Measurements from ENCODE around the gene XYLB. TPM values are rescaled to one million over a fixed set of nuclear protein-coding genes. Genes with fewer than 3 reads are reported as not detected.

XYLB gene
- total RNA-seq, 2 experiments from 2014 or later, result 4.4 to 4.7 TPM

DNA sequence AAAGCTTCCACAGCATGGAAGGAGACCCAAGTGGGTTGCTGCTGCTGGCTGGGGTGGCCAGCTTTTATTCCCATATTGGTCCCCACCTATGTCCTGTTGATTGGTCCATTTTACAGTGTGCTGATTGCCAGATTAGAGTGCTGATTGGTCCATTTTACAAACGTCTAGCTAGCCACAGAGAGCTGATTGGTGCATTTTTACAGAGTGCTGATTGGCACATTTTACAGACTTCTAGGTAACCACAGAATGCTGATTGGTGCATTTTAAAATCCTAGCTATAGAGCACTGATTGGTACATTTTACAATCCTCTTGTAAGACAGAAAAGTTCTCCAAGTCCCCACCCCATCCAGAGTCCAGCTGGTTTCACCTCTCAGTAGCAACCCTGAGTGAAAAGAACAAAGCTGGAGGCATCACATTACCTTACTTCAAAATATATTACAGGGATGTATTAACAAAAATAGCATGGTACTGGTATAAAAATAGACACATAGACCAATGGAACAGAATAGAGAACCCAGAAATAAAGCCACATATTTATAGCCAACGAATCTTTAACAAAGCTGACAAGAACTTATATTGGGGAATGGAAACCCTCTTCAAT lies 99.6 kb downstream of the XYLB start:
- no peaks in the 10 kb centered on the region for H3K27me3 Mint-ChIP-seq
- H3K4me1 Mint-ChIP-seq (ENCODE audit: low read depth), result no peaks in the 10 kb centered on the region
- no peaks in the 10 kb centered on the region for H3K36me3 Mint-ChIP-seq (ENCODE audit: low read depth)
- ChIA-PET POLR2A (interaction anchor here (1.0 kb wide), 1 partner anchor 12 kb away, joined by 3 read pairs; no protein-coding TSS in a partner anchor), CTCF (interaction anchor here (0.5 to 1.4 kb wide), 2 partner anchors 9 to 99 kb away, joined by 3 to 4 read pairs; partner anchors contain the start of gene XYLB)
- H3K4me3 Mint-ChIP-seq, result no peak overlapping the region
- H3K27ac Mint-ChIP-seq, result no peak overlapping the region
- intact Hi-C loops (cut with micrococcal nuclease), result no loop called here
- TF ChIP-seq, protein P1, sequence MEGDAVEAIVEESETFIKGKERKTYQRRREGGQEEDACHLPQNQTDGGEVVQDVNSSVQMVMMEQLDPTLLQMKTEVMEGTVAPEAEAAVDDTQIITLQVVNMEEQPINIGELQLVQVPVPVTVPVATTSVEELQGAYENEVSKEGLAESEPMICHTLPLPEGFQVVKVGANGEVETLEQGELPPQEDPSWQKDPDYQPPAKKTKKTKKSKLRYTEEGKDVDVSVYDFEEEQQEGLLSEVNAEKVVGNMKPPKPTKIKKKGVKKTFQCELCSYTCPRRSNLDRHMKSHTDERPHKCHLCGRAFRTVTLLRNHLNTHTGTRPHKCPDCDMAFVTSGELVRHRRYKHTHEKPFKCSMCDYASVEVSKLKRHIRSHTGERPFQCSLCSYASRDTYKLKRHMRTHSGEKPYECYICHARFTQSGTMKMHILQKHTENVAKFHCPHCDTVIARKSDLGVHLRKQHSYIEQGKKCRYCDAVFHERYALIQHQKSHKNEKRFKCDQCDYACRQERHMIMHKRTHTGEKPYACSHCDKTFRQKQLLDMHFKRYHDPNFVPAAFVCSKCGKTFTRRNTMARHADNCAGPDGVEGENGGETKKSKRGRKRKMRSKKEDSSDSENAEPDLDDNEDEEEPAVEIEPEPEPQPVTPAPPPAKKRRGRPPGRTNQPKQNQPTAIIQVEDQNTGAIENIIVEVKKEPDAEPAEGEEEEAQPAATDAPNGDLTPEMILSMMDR (IDR thresholded peaks at IDR 0.05), result no peak
- peaks cover 3% of the 10 kb centered on the region for H3K9me3 Mint-ChIP-seq
- DNase-seq (no peak), ATAC-seq (no peak)

DNA sequence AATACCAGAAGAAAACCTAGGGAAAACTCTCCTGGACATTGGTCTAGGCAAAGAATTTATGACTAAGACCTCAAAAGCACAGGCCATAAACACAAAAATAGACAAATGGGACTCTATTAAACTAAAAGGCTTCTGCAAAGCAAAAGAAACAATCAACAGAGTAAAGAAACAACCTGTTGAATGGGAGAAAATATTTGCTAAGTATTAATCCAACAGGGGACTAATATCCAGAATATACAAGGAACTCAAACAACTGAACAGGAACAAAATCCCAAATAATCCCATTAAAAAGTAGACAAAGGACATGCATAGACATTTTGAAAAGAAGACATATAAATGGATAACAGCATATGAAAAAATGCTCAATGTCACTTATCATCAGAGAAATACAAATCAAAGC lies 100.2 kb downstream of the XYLB start:
- DNase-seq, result no peak
- Mint-ChIP-seq H3K4me3 (no peak overlapping the region), H3K9me3 (peaks cover 6% of the 10 kb centered on the region), H3K27ac (no peak overlapping the region), H3K27me3 (no peaks in the 10 kb centered on the region), H3K4me1 (ENCODE audit: low read depth) (no peaks in the 10 kb centered on the region), H3K36me3 (ENCODE audit: low read depth) (no peaks in the 10 kb centered on the region)
- no peak for ATAC-seq
- TF ChIP-seq, protein P1 (IDR thresholded peaks at IDR 0.05), result no peak
- ChIA-PET POLR2A (no interaction called here), CTCF (interaction anchor here (1.4 kb wide), 1 partner anchor 100 kb away, joined by 4 read pairs; the partner anchor contains the start of gene XYLB)
- intact Hi-C loops (cut with micrococcal nuclease), result no loop called here

DNA sequence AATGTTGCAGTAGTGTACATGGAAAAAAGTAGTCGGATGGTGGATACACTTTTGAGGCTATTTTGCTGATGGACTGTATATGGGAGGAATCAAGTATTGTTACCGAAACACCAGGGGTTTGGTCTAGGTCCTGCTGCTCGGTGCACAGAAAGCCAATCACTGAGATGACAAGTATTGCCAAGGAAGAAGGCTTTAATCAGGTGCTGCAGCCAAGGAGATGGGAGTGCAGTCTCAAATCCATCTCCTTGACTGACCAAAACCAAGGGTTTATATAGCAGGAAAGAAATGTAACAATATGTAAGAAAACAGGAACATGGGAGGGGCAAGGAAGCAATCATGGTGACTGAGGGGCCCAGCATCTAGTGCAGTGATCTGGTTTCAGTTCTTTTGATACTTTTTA lies 104.3 kb downstream of the XYLB start:
- DNase-seq (no peak), ATAC-seq (no peak)
- H3K4me3 Mint-ChIP-seq, result no peak overlapping the region
- H3K4me1 Mint-ChIP-seq (ENCODE audit: low read depth), result no peaks in the 10 kb centered on the region
- no peaks in the 10 kb centered on the region for H3K27me3 Mint-ChIP-seq
- H3K9me3 Mint-ChIP-seq, result peaks cover 6% of the 10 kb centered on the region
- ChIA-PET POLR2A (no interaction called here), CTCF (interaction anchor here (1.3 kb wide), 1 partner anchor 30 kb away, joined by 3 read pairs; no protein-coding TSS in a partner anchor)
- TF ChIP-seq, protein P1 (IDR thresholded peaks at IDR 0.05), result no peak
- intact Hi-C loops (cut with micrococcal nuclease), result no loop called here
- no peaks in the 10 kb centered on the region for H3K36me3 Mint-ChIP-seq (ENCODE audit: low read depth)
- no peak overlapping the region for H3K27ac Mint-ChIP-seq

DNA sequence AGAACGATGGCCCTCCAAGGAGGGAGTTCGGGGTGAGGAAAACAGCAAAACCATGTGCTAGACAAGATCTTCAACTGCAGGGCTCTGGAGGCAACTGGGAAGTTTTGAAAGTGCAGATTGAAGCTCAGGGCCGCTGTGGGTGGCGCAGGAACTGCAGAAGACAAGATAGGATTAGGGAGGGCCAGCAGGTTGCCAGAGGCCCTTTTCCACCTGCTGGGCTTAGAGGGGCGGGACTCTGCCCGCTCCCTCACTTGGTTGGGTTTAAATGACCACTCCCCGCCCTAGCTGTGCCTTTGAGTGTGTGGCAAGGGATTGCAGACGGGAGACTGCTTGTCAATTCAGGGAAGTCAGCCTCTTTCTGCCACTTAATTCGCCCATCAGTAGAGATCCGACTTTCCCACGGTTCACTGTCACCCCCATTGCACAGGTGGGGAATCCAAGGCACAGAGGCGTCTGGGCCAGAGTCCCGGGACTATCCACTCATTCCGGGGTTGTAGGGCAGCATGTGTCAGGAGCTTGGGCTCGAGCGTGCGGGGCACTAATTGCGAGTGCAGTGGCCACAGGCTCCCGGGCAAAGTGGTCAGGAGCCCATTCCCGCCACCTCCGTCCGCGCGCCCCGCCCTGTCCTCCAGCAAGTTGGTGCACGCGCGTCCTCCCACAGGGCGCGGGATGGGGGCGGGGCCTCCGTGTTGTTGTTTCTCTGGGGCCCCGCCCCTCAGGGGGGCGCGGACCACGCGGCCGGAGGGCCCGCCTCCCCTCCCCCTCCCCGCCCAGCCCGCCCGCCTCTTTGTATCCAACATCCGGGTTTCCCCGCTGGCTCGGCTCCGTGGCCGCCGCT lies 106.7 kb downstream of the XYLB start, which contains the start of gene ACVR2B:
Gene ACVR2B (plus strand): TSS at position 816 of the 838 bp plus-strand sequence. CDS start 433 bp downstream, outside the sequence.
- intact Hi-C loops (cut with micrococcal nuclease), result no loop called here
- POLR2A ChIA-PET, result interaction anchor here (0.8 to 1.3 kb wide), 2 partner anchors 118 to 125 kb away, joined by 3 read pairs; no protein-coding TSS in a partner anchor

More for the DNA sequence above, 106.7 kb downstream of the XYLB start, which contains the start of gene ACVR2B:
- TF ChIP-seq, protein P1 (IDR thresholded peaks at IDR 0.05), result no peak
- ATAC-seq, result peak; percentile 76
- H3K36me3 Mint-ChIP-seq (ENCODE audit: low read depth), result no peaks in the 10 kb centered on the region
- peaks cover 8% of the 10 kb centered on the region for H3K4me1 Mint-ChIP-seq (ENCODE audit: low read depth)
- H3K27me3 Mint-ChIP-seq, result no peaks in the 10 kb centered on the region
- peak within 1 kb of the TSS; percentile 90 for H3K4me3 Mint-ChIP-seq
- CTCF ChIA-PET, result interaction anchor here (0.8 to 2.0 kb wide), 4 partner anchors 27 to 457 kb away, joined by 3 to 7 read pairs (median 4); partner anchors contain the start of genes EXOG and XYLB
- DNase-seq, result peak; percentile 81
- H3K27ac Mint-ChIP-seq, result peak within 1 kb of the TSS; percentile 82
- H3K9me3 Mint-ChIP-seq, result peaks cover 6% of the 10 kb centered on the region

Measured in activated CD8-positive, alpha-beta T cell treated with anti-CD3 and anti-CD28 coated beads for 36 hours (primary cell).